K562 treated with DMSO at 1 percent for 24 hours (cell line): ENCODE measurements around the gene LRRC40. TPM values are rescaled to one million over a fixed set of nuclear protein-coding genes. Genes with fewer than 3 reads are reported as not detected.

Experiments
- total RNA-seq: library from RNA; unstranded; fragments of 300-600 nt; gene quantifications from 2 replicates; pipeline ENCODE4 v1.2.3, GENCODE V29; 2022; ENCODE audit warnings: low read depth; ENCODE audit not compliant: insufficient read depth

LRRC40 gene
- total RNA-seq, result 9.5 and 12.7 TPM in 2 replicates

GRCh38 chr1:70205434-70206118 lies at the start of gene LRRC40:
Gene LRRC40, minus strand, starts transcription at chr1:70205579. Its CDS starts 39 bp downstream, at chr1:70205540.

GRCh38 chr1:70221238-70222121 lies 16.1 kb upstream of the LRRC40 start, which contains the start of gene SRSF11:
Gene SRSF11, plus strand, starts transcription at chr1:70221380. Its CDS starts 257 bp downstream, at chr1:70221637.

Other genes starting within 250 kb of the LRRC40 start
- 99.4 and 105 TPM in 2 replicates for gene SRSF11, start 15.8 kb upstream of the LRRC40 start, total RNA-seq
- 9.0 and 9.6 TPM in 2 replicates for gene ANKRD13C, start 149.1 kb upstream of the LRRC40 start, total RNA-seq
- 59.4 and 59.7 TPM in 2 replicates for gene CTH, start 205.7 kb upstream of the LRRC40 start, total RNA-seq